ENCODE data around the gene SLC5A4. TPM values are rescaled to one million over a fixed set of nuclear protein-coding genes. Genes with fewer than 3 reads are reported as not detected.

SLC5A4 gene
- polyA plus RNA-seq, 1 donor from 2014 or later = not detected

- no peaks in the 10 kb centered on the region for H3K36me3 Mint-ChIP-seq
- H3K27me3 Mint-ChIP-seq = peaks cover 15% of the 10 kb centered on the region
- no peak overlapping the region for H3K27ac Mint-ChIP-seq
- peaks cover 0 to 9% (median 2%) of the 10 kb centered on the region in 3 donors for H3K4me1 Mint-ChIP-seq
- no peaks in the 10 kb centered on the region for H3K9me3 Mint-ChIP-seq
- H3K4me3 Mint-ChIP-seq = no peak overlapping the region
Measured at GRCh38 chr22:32208681-32209080, 46.5 kb downstream of the SLC5A4 start.

DNA sequence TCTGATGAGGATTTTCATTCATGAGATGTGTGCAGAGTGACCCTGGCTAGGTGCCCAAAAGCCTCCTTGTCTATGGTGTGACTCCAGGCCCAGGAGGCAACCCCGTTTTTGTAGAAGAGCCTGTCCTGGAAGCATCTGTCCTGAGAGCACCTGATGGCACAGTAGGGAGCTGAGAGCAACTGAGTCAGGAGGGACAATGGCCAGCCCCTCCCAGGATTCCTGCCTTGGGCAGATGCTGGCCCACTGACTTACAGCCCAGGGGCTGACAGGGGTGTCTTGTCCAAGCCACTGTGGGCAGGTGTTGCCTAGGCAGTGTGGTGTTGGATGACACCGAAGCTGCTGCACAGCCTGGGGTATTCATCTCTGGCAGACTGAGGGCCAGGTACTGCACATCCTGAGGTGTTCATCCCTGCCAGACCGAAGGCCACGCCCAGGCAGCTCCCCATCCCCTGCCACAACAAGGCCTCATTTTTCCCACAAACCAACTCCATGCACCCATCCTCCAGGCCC lies 47.1 kb downstream of the SLC5A4 start:
- H3K27me3 Mint-ChIP-seq = peaks cover 20% of the 10 kb centered on the region

DNA sequence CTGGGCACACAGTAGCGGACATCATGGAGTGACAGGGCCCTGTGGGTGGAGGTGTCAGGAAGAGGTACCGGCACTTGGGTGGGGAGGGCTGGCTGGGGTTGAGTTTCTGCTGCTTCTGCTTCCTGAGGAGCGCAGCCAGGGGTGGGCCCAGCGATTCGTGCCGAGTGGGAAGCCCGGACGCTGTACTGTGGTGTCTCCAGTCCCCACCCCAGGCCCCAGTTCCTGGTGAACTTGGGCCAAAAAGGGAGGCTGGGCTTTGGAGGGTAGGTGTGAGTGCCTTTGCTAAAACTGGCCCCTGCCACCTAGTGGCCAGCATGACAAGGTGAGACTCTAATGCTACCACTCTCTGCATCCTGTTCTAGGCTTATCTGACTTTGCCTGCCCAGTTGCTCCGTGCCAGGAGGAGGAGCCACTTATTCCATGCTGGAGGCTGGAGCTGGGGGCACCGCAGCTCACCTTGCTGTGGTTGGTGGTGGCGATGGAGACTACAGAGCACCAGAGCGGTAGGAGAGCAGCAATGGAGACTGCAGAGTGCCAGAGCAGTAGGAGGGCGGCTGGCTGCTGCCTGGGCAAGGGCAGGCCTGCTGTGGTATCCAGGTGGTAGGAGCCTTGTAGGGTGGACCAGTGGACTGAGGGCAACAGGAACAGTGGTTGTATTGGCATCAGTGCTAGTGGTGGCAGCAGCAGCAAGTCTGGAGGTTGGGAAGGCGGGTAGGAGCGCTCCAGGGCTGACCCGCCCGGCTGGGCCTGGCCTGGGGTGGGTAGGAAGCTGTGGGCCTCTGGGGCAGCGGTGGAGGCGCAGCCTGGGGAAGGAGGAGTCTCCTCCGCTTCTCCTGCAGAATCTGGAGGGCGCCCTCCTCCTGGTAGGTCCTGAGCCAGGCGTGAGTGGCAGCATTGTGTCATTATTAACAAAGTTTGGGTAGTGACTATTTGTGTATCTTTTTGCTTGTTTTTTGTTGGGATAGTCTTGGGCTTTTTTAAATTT lies 48.1 kb downstream of the SLC5A4 start:
- H3K27ac Mint-ChIP-seq = no peak overlapping the region
- H3K4me1 Mint-ChIP-seq = peaks cover 0 to 9% (median 5%) of the 10 kb centered on the region in 3 donors
- H3K36me3 Mint-ChIP-seq = no peaks in the 10 kb centered on the region
- no peaks in the 10 kb centered on the region for H3K9me3 Mint-ChIP-seq
- peak overlapping the region in 2 of 4 donors; percentile 14 to 52 for H3K4me3 Mint-ChIP-seq
- H3K27me3 Mint-ChIP-seq = peaks cover 27% of the 10 kb centered on the region

More for the DNA sequence above, 47.1 kb downstream of the SLC5A4 start:
- H3K4me1 Mint-ChIP-seq = peaks cover 0 to 9% (median 4%) of the 10 kb centered on the region in 3 donors
- no peaks in the 10 kb centered on the region for H3K9me3 Mint-ChIP-seq
- no peak overlapping the region for H3K27ac Mint-ChIP-seq
- H3K36me3 Mint-ChIP-seq = no peaks in the 10 kb centered on the region
- no peak overlapping the region for H3K4me3 Mint-ChIP-seq

DNA sequence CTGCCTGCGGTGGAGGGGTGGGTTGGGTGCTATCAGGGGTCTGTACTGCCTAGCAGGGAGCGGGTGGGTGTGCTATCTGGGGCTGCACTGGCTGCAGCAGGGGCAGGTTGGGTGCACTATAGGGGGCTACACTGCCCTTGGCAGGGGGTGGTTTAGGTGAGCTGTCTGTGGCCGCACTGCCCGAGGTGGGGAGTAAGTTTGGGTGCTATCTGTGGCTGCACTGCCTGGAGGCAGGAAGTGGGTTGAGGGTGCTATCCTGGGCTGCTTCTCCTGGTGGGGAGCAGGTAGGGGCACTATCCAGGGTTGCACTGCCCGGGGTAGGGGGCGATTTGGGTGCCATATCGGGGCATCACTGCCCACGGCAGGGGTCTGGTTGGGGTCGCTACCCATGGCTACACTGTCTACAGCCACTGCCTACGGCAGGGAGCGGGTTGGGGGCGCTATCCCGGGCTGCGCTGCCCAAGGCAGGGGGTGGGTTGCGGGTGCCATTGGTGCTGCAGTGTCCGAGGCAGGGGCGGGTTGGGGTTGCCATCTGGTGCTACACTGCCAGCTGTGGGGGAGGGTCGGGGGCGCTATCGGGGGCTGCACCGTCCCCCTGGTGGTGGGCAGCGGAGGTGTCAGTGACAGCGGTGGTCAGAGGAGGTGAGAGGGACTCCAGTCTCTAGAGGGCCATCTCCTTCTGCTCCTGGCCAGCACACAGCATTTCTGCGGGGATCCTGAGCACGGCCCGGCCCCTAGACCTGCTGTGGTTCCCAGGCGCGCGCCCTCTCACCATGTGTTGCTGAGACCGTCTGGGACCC lies 49.0 kb downstream of the SLC5A4 start:
- Mint-ChIP-seq H3K9me3 (no peaks in the 10 kb centered on the region), H3K4me1 (peaks cover 0 to 9% (median 5%) of the 10 kb centered on the region in 3 donors), H3K27ac (no peak overlapping the region), H3K27me3 (peaks cover 28% of the 10 kb centered on the region), H3K4me3 (no peak overlapping the region), H3K36me3 (no peaks in the 10 kb centered on the region)

DNA sequence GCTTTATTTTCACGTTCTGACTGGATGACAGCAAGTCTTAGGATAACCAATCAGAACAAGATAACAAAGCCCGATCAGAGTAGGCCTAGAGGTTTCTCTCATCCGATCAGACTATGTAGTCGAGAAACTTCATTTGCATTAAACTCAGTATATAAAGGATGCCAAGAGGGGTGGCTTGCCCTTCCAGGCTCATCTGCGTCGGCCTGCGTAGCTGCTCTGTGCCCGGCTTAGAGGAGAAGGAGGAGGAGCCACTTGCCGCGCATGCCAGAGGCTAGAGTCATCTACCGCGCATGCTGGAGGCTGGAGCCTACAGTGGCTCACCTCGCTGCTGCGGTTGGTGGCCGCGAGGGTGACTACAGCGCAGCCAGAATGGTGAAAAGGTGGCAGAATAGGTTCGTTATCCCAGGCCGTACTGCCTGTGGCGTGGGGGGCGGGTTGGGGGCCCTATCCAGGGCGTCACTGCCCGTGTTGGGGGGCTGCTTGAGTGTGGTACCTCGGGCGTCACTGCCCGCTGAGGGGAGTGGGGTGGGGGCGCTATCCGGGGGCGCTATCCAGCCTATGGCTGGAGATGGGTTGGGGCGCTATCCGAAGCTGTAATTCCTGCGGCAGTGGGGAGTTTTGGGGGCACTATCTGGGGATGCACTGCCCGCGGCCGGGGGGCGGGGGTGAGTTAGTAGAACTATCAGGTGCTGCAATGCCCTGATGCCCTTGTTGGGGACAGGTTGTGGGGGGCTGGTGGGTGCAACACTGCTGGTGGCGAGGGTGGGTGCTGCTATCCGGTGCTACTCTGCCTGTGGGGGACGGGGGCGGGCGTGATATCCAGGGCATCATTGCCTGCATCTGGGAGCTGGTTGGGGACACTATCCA lies 50.1 kb downstream of the SLC5A4 start, which contains the start of gene RFPL2:
RFPL2 (minus strand) TSS at position 218 of the 867 bp plus-strand sequence. CDS start 2,622 bp downstream, outside the sequence.
- no peak within 1 kb of the TSS for H3K27ac Mint-ChIP-seq
- peak within 1 kb of the TSS; percentile 52 to 94 (median 83) for H3K4me3 Mint-ChIP-seq
- H3K4me1 Mint-ChIP-seq = peaks cover 0 to 9% (median 6%) of the 10 kb centered on the region in 3 donors
- peaks cover 30% of the 10 kb centered on the region for H3K27me3 Mint-ChIP-seq
- no peaks in the 10 kb centered on the region for H3K36me3 Mint-ChIP-seq
- H3K9me3 Mint-ChIP-seq = no peaks in the 10 kb centered on the region

DNA sequence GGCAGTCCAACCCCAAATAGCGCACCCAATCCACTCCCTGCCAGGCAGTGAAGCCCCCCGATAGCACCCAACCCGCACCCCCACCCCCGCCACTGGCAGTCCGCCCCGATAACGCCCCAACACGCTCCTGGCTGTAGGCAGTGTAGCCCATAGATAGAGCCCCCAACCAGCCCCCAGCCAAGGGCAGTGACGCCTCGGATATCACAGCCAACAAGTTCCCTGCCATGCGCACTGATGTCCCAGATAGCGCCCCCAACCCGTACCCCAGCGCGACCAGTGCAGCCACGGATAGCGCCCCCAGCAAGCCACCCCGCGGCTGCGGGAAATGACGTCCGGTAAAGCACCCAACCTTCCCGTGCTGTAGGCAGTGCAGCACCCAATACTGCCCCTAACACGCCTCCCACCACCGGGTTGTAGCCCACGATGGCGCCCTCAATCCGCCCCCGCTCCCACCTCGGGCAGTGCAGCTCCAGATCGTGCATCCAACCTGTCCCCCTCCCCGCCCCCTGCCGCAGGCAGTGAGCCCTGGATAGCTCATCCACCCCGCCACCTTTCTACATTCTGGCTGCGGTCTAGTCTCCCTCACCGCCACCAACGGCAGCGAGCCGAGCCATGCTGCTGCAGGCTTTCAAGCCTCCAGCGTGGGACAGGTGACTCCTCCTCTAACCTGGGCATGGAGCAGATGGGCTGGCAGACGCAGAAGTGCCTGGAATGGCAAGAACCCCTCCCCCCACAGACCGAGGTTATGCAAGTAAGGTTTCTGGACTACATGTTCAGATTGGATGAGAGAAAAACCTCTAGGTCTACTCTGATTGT lies 50.9 kb downstream of the SLC5A4 start:
- H3K27ac Mint-ChIP-seq = no peak overlapping the region
- H3K4me1 Mint-ChIP-seq = peaks cover 0 to 9% (median 6%) of the 10 kb centered on the region in 3 donors
- peak overlapping the region; percentile 28 to 94 (median 83) for H3K4me3 Mint-ChIP-seq
- H3K27me3 Mint-ChIP-seq = peaks cover 30% of the 10 kb centered on the region
- no peaks in the 10 kb centered on the region for H3K36me3 Mint-ChIP-seq
- no peaks in the 10 kb centered on the region for H3K9me3 Mint-ChIP-seq

DNA sequence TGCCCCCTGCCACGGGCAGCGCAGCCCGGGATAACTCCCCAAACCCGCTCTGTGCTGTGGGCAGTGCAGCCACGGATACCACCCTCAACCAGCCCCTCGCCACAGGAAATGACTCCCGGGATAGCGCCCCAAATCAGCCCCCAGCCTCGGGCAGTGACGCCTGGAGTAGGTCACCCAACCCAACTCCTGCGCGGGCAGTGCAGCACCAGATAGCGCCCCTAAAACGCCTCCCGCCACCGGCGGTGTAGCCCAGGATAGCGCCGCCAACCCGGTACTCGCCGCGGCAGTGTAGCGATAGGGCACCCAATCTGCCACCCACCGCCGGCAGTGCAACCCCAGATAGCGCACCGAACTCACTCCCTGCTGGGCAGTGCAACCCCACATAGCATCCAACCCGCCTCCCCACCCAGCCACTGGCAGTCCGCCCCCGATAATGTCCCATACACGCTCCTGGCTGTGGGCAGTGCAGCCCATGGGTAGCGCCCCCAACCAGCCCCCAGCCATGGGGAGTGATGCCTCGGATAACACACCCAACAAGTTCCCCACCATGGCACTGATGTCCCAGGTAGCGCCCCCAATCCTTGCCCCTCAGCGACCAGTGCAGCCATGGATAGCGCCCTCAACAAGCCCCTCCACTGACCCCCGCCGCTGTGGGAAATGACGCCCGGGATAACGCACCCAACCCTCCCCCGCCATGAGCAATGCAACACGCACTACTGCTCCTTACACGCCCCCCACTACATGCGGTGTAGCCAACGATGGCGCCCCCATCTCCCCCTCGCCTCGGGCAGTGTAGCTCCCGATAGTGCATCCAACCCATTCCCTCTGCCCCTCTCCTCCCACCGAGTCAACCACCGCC lies 51.7 kb downstream of the SLC5A4 start:
- Mint-ChIP-seq H3K4me3 (peak overlapping the region in 3 of 4 donors; percentile 58 to 94 (median 68)), H3K9me3 (no peaks in the 10 kb centered on the region), H3K36me3 (no peaks in the 10 kb centered on the region), H3K27ac (no peak overlapping the region), H3K27me3 (peaks cover 32% of the 10 kb centered on the region), H3K4me1 (peaks cover 0 to 9% (median 6%) of the 10 kb centered on the region in 3 donors)

- no peaks in the 10 kb centered on the region for H3K9me3 Mint-ChIP-seq
- H3K27me3 Mint-ChIP-seq = peaks cover 33% of the 10 kb centered on the region
- no peak overlapping the region for H3K27ac Mint-ChIP-seq
- H3K36me3 Mint-ChIP-seq = no peaks in the 10 kb centered on the region
- peak overlapping the region in 2 of 4 donors; percentile 58 to 68 for H3K4me3 Mint-ChIP-seq
- peaks cover 0 to 9% (median 6%) of the 10 kb centered on the region in 3 donors for H3K4me1 Mint-ChIP-seq
Measured at GRCh38 chr22:32202539-32203180, 52.5 kb downstream of the SLC5A4 start.

DNA sequence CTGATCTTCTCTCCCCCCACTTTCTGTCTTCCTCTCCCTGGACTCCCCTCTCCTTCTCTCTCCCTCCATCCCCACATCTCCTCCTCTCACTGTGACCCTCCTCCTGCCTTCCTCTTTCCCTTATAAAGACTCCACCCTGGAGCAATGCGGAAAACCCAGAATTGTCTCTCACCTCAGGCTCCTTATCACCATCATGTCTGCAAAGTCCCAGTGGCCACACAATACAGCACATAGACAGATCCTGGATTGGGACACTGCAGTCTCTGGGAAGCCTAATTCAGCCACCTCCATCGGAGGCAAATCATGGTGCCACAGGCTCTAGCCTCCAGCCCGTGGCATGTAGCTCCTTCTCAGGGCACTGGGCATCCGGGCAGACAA lies 53.0 kb downstream of the SLC5A4 start:
- no peak overlapping the region for H3K27ac Mint-ChIP-seq
- no peaks in the 10 kb centered on the region for H3K36me3 Mint-ChIP-seq
- H3K9me3 Mint-ChIP-seq = no peaks in the 10 kb centered on the region
- H3K27me3 Mint-ChIP-seq = peaks cover 34% of the 10 kb centered on the region
- peaks cover 0 to 9% (median 6%) of the 10 kb centered on the region in 3 donors for H3K4me1 Mint-ChIP-seq
- H3K4me3 Mint-ChIP-seq = peak overlapping the region in 1 of 4 donors; percentile 46

DNA sequence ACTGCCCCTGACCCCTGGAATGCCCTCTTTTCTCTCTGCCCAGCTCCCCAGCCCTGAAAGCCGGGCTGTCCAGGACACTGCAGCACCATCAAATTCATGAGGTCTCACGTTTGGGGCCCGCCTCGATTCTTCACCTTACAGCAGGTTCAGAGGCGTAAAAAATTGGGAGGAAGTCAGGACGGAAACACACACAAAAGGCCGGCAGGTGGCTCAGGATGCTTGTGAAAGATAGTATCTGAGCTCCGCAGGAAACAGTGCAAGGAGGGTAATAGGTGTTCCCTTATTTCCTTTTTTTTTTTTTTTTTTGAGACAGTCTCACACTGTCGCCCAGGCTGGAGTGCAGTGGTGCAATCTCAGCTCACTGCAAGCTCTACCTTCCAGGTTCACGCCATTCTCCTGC lies 54.4 kb downstream of the SLC5A4 start:
- no peak overlapping the region for H3K27ac Mint-ChIP-seq
- H3K27me3 Mint-ChIP-seq = peaks cover 32% of the 10 kb centered on the region
- H3K9me3 Mint-ChIP-seq = no peaks in the 10 kb centered on the region
- H3K36me3 Mint-ChIP-seq = no peaks in the 10 kb centered on the region
- H3K4me3 Mint-ChIP-seq = no peak overlapping the region
- peaks cover 0 to 9% (median 6%) of the 10 kb centered on the region in 3 donors for H3K4me1 Mint-ChIP-seq

DNA sequence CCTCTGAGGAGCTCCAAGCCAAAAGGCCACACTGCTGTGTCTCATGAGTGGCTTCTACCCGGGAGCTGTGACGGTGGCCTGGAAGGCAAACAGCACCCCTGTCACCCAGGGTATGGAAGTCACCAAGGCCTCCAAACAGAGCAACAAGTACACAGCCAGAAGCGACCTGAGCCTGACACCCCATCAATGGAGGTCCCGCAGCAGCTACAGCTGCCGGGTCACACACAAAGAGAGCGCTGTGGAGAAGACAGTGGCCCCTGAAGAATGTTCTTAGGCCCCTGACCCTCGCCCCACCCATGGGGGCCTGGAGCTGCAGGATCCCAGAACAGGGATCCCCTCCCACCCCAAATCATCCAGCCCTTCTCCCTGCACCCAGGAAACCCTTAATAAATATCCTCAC lies 55.2 kb downstream of the SLC5A4 start:
- H3K36me3 Mint-ChIP-seq = no peaks in the 10 kb centered on the region
- no peaks in the 10 kb centered on the region for H3K9me3 Mint-ChIP-seq
- no peak overlapping the region for H3K4me3 Mint-ChIP-seq
- no peak overlapping the region for H3K27ac Mint-ChIP-seq
- H3K27me3 Mint-ChIP-seq = peaks cover 31% of the 10 kb centered on the region
- peaks cover 0 to 6% (median 6%) of the 10 kb centered on the region in 3 donors for H3K4me1 Mint-ChIP-seq

GRCh38 chr22:32199341-32199740 lies 55.8 kb downstream of the SLC5A4 start:
- no peaks in the 10 kb centered on the region for H3K36me3 Mint-ChIP-seq
- peaks cover 27% of the 10 kb centered on the region for H3K27me3 Mint-ChIP-seq
- no peak overlapping the region for H3K4me3 Mint-ChIP-seq
- H3K4me1 Mint-ChIP-seq = peaks cover 0 to 4% (median under 1%) of the 10 kb centered on the region in 3 donors
- no peak overlapping the region for H3K27ac Mint-ChIP-seq
- H3K9me3 Mint-ChIP-seq = no peaks in the 10 kb centered on the region
